ENCODE measurements around the gene UBL4A.

- TF ChIP-seq CTCF (IDR thresholded peaks at IDR 0.05) (no peak), POLR2A (IDR thresholded peaks at IDR 0.05) (no peak)
These were observed 40.6 kb downstream of the UBL4A start for GRCh38 chrX:154445776-154446175.
